Heart right ventricle (tissue), 16 donors: ENCODE measurements around the gene CAPN9. TPM values are rescaled to one million over a fixed set of nuclear protein-coding genes. Genes with fewer than 3 reads are reported as not detected.

Experiments used
- ATAC-seq, 8 donors: fragments of 200-7000 bp; cut with Tn5 transposase; one replicate each; pipeline ENCODE4 v1.9.1; 2020; ENCODE audit warnings: mild to moderate bottlenecking in 8 of 8, moderate library complexity in 8 of 8, moderate number of reproducible peaks in 1 of 8
- DNase-seq, 2 donors: peaks; one replicate each; pipeline ENCODE4 v3.0.0-alpha.2; 2020
- H3K27ac ChIP-seq, 10 donors: fragments of 200-600 bp; sonication (generic) in 2 of 10; one replicate each; pipeline versions ENCODE4 v1.5.0 to v1.8.0; 2020 to 2022; ENCODE audit warnings: mild to moderate bottlenecking in 3 of 10
- H3K27me3 ChIP-seq, 7 donors: fragments of 200-600 bp; one replicate each; pipeline ENCODE4 v1.8.0; 2021 to 2022; ENCODE audit warnings: mild to moderate bottlenecking in 2 of 7
- H3K36me3 ChIP-seq, 9 donors: fragments of 200-600 bp; sonication (generic) in 1 of 9; one replicate each; pipeline versions ENCODE4 v1.5.0 to v1.8.0; 2020 to 2022; ENCODE audit warnings: mild to moderate bottlenecking in 2 of 9
- H3K4me1 ChIP-seq, 9 donors: fragments of 200-600 bp; sonication (generic) in 1 of 9; one replicate each; pipeline versions ENCODE4 v1.5.0 to v1.8.0; 2020 to 2022; ENCODE audit warnings: mild to moderate bottlenecking in 4 of 9
- H3K4me3 ChIP-seq, 10 donors: fragments of 200-600 bp; sonication (generic) in 2 of 10; one replicate each; pipeline versions ENCODE4 v1.5.0 to v1.8.0; 2020 to 2022; ENCODE audit warnings: mild to moderate bottlenecking in 7 of 10, moderate library complexity in 2 of 10
- H3K9me3 ChIP-seq, 11 donors: fragments of 200-600 bp in 10 of 11; sonication (generic) in 2 of 11; one replicate each; pipeline versions ENCODE4 v1.5.0 to v1.8.0; 2013 to 2022; ENCODE audit warnings: mild to moderate bottlenecking in 2 of 11, control low read depth in 1 of 11, moderate library complexity in 1 of 11
- CTCF ChIP-seq, 9 donors: fragments of 200-600 bp; sonication (generic) in 2 of 9; IDR thresholded peaks; one replicate each; pipeline versions ENCODE4 v1.5.0 to v1.8.0; 2021 to 2022; ENCODE audit warnings: antibody characterized with exemption in 9 of 9, mild to moderate bottlenecking in 5 of 9, moderate library complexity in 1 of 9
- WGBS, 2 donors: extraction: QIAGEN DNeasy Blood & Tissue Kit; methylation state at CpG; one replicate each; pipeline ENCODE4 v1.1.7; 2013; ENCODE audit warnings: inconsistent platforms in 1 of 2; 5-methylcytosine and 5-hydroxymethylcytosine counted together
- intact Hi-C, 10 donors: fragments of 100-400 bp; cut with DNase I; formaldehyde crosslinking; loops; one replicate each; pipeline versions ENCODE4 v1.11.1 to v1.14.2; 2022
- polyA plus RNA-seq, 2 donors: library from polyadenylated mRNA; stranded (reverse); fragments of 200-250 nt; gene quantifications; one replicate each; pipeline ENCODE4 v1.2.3, GENCODE V29; 2013
- total RNA-seq, 10 donors: library from RNA; stranded (reverse); fragmentation: NEBNext Ultra II Directional in 3 of 10; extraction: Animal tissue kit (Norgen Biotek cat#: 25700) in 3 of 10; gene quantifications; one replicate each; pipeline versions ENCODE4 v1.2.1 to v1.2.4, GENCODE V29; 2021 to 2023
- donor health status: Arrhythmogenic right ventricular cardiomyopathy.
- donor health status: ischemic (EF 13 %, LVEDD 7.1; RV severe dilation, severe dysfunction).
- donor health status: healthy with polysubstance abuse.
- donor health status: DM: no; HTN: yes; CAD: no.
- donor health status: DM: no; HTN: no; CAD: no.
- donor health status: ischemic (EF 25% LVEDD 6.9; RV normal size, moderate dysfunction).
- donor health status: ischemic (EF 25% LVEDD 5.7; RV mildly dilated, moderate dysfunction).
- donor health status: healthy.
- donor health status: DM: yes; HTN: yes; CAD: no.
- donor health status: Ischemic cardiomyopathy.
- donor health status: ischemic (EF 35%, LVEDD 5.7; RV mildly dilated, moderate dysfunction).
- donor health status: nonischemic (EF 11% LVEDD 7.7; RV severe dilation, severe dysfunction).
- donor health status: DM: yes; HTN: yes; CAD: no.
- donor health status: PGD.
- donor health status: ischemic (EF 29% LVEDD 5.4; RV normal size, mild dysfunction).
- donor health status: nonischemic (EF 23%, LVEDD 6.1; RV moderate dilation, normal function).

CAPN9 gene
- total and polyA plus RNA-seq, 12 donors, result 0.22 to 0.25 (median 0.24) TPM; not detected in 9

- 76 to 86% methylated on average over 5 of the region's 5 CpGs for WGBS, 2 donors
- Histone ChIP-seq H3K4me1 (peaks cover 16 to 80% (median 62%) of the 10 kb centered on the region in 9 donors), H3K9me3 (peaks cover 0 to 6% (median 0%) of the 10 kb centered on the region in 11 donors), H3K4me3 (no peak overlapping the region), H3K27ac (peak overlapping the region in 6 of 10 donors; percentile 39 to 93 (median 89)), H3K36me3 (no peaks in the 10 kb centered on the region), H3K27me3 (no peaks in the 10 kb centered on the region)
- intact Hi-C loops, result loop anchor here in 2 of 10 donors (5.0 kb wide), 1 partner anchor 40 kb away; the partner anchor contains the start of gene C1orf198 (in 2 of the 2)
- TF ChIP-seq CTCF (IDR thresholded peaks at IDR 0.05), result no peak
- no peak for ATAC-seq
- no peak for DNase-seq
Measured at GRCh38 chr1:230827801-230828200, 80.6 kb downstream of the CAPN9 start.

GRCh38 chr1:230828421-230828820, 81.2 kb downstream of the CAPN9 start:
- H3K9me3 ChIP-seq, result peaks cover 0 to 6% (median 0%) of the 10 kb centered on the region in 11 donors
- no peak for TF ChIP-seq CTCF (IDR thresholded peaks at IDR 0.05)
- intact Hi-C loops, result loop anchor here in 2 of 10 donors (5.0 kb wide), 1 partner anchor 39 kb away; the partner anchor contains the start of gene C1orf198 (in 2 of the 2)
- WGBS, 2 donors, result 93 to 95% methylated on average over 4 of the region's 4 CpGs
- H3K36me3 ChIP-seq, result no peaks in the 10 kb centered on the region
- peaks cover 13 to 75% (median 56%) of the 10 kb centered on the region in 9 donors for H3K4me1 ChIP-seq
- ATAC-seq, result no peak
- no peak overlapping the region for H3K4me3 ChIP-seq
- DNase-seq, result no peak
- no peaks in the 10 kb centered on the region for H3K27me3 ChIP-seq
- peak overlapping the region in 4 of 10 donors; percentile 84 to 93 (median 90) for H3K27ac ChIP-seq

GRCh38 chr1:230831771-230832170, 84.6 kb downstream of the CAPN9 start:
- H3K9me3 ChIP-seq, result peaks cover 0 to 6% (median 0%) of the 10 kb centered on the region in 11 donors
- intact Hi-C loops, result no loop called here
- 46 to 55% methylated on average over 1 of the region's 1 CpG for WGBS, 2 donors
- H3K27me3 ChIP-seq, result no peaks in the 10 kb centered on the region
- no peak for TF ChIP-seq CTCF (IDR thresholded peaks at IDR 0.05)
- no peak overlapping the region for H3K4me3 ChIP-seq
- H3K4me1 ChIP-seq, result peaks cover 0 to 50% (median 25%) of the 10 kb centered on the region in 9 donors
- DNase-seq (no peak), ATAC-seq (no peak)
- no peak overlapping the region for H3K27ac ChIP-seq
- peaks cover 0 to 5% (median under 1%) of the 10 kb centered on the region in 9 donors for H3K36me3 ChIP-seq

- Histone ChIP-seq H3K9me3 (peaks cover 0 to 6% (median 0%) of the 10 kb centered on the region in 11 donors), H3K36me3 (peaks cover 0 to 12% (median 5%) of the 10 kb centered on the region in 9 donors), H3K4me3 (no peak overlapping the region), H3K4me1 (peaks cover 0 to 43% (median 18%) of the 10 kb centered on the region in 9 donors), H3K27me3 (no peaks in the 10 kb centered on the region), H3K27ac (no peak overlapping the region)
- TF ChIP-seq CTCF (IDR thresholded peaks at IDR 0.05), result no peak
- intact Hi-C loops, result no loop called here
- 61 to 64% methylated on average over 1 of the region's 1 CpG for WGBS, 2 donors
- DNase-seq (no peak), ATAC-seq (no peak)
Measured at GRCh38 chr1:230832476-230832875, 85.3 kb downstream of the CAPN9 start.
